BJ (cell line): Measurements from ENCODE around the gene COPG2. TPM values are rescaled to one million over a fixed set of nuclear protein-coding genes. Genes with fewer than 3 reads are reported as not detected.

Experiments
- CTCF ChIA-PET: fragments of 350-600 bp; formaldehyde crosslinking; extraction: SDS; loops from one replicate; lab custom pipeline; 2021; ENCODE audit warnings: antibody characterized with exemption, inconsistent platforms; lab: Yijun Ruan, JAX
- POLR2A ChIA-PET: fragments of 300-600 bp; sonication (Branson Sonifier 250); formaldehyde crosslinking; extraction: SDS; loops from one replicate; lab custom pipeline; 2021; ENCODE audit warnings: antibody characterized with exemption; lab: Charles Lee
- DNase-seq: peaks from one replicate; pipeline ENCODE4 v3.0.0-alpha.2; 2011; ENCODE audit warnings: low read depth
- H3K27me3 ChIP-seq: 2 replicates; pipeline ENCODE4 v1.6.0; 2011; ENCODE audit warnings: low read length; ENCODE audit not compliant: control insufficient read depth, insufficient read depth
- H3K36me3 ChIP-seq: 2 replicates; pipeline ENCODE4 v1.5.1; 2011; ENCODE audit warnings: low read length; ENCODE audit not compliant: control insufficient read depth, insufficient read depth
- H3K4me3 ChIP-seq: 2 replicates; pipeline ENCODE4 v1.5.1; 2011; ENCODE audit warnings: low read depth, mild to moderate bottlenecking, control low read depth, low read length
- CTCF ChIP-seq: IDR thresholded peaks from 2 replicates; pipeline ENCODE4 v1.5.1; 2011; ENCODE audit warnings: low read depth, mild to moderate bottlenecking, control low read depth, inconsistent platforms, low read length, moderate library complexity; ENCODE audit not compliant: insufficient read depth
- polyA plus RNA-seq: library from polyadenylated mRNA; depleted of rRNA; stranded (reverse); fragments of >200 nt; gene quantifications from 2 replicates; pipeline ENCODE4 v1.2.3, GENCODE V29; 2011

The COPG2 gene
- polyA plus RNA-seq, 1 experiment, result 22.1 TPM

GRCh38 chr7:130490311-130490791 lies 178.2 kb downstream of the COPG2 start:
- DNase-seq, result no peak
- Histone ChIP-seq H3K36me3 (no peaks in the 10 kb centered on the region), H3K27me3 (peaks cover 5% of the 10 kb centered on the region; the same call in 1 of the 2 replicates), H3K4me3 (no peak overlapping the region)
- no peak for TF ChIP-seq CTCF
- ChIA-PET POLR2A (no interaction called here), CTCF (no interaction called here)

- ChIA-PET POLR2A (no interaction called here), CTCF (no interaction called here)
- no peak for DNase-seq
Measured at GRCh38 chr7:130489140-130489983, 179.2 kb downstream of the COPG2 start.

GRCh38 chr7:130488392-130489139 lies 180.0 kb downstream of the COPG2 start:
- CTCF ChIA-PET, result no interaction called here
- DNase-seq, result no peak
- no peak for TF ChIP-seq CTCF
- POLR2A ChIA-PET, result no interaction called here
- no peaks in the 10 kb centered on the region for H3K36me3 ChIP-seq
- no peak overlapping the region for H3K4me3 ChIP-seq
- H3K27me3 ChIP-seq, result peaks cover 6% of the 10 kb centered on the region; the same call in 1 of the 2 replicates

More at GRCh38 chr7:130489140-130489983, 179.2 kb downstream of the COPG2 start:
- Histone ChIP-seq H3K4me3 (no peak overlapping the region), H3K27me3 (peaks cover 6% of the 10 kb centered on the region; the same call in 1 of the 2 replicates), H3K36me3 (no peaks in the 10 kb centered on the region)
- TF ChIP-seq CTCF, result no peak

- ChIA-PET POLR2A (interaction anchor here (0.6 kb wide), 1 partner anchor 192 kb away, joined by 3 read pairs; no protein-coding TSS in a partner anchor), CTCF (no interaction called here)
- no peaks in the 10 kb centered on the region for H3K36me3 ChIP-seq
- no peak for TF ChIP-seq CTCF
- no peak for DNase-seq
- H3K27me3 ChIP-seq, result peaks cover 10% of the 10 kb centered on the region; the same call in 1 of the 2 replicates
- H3K4me3 ChIP-seq, result no peak overlapping the region
Measured at GRCh38 chr7:130486954-130487436, 181.6 kb downstream of the COPG2 start.
